MG63 (cell line): Measurements from ENCODE around the gene NUDC. TPM values are rescaled to one million over a fixed set of nuclear protein-coding genes. Genes with fewer than 3 reads are reported as not detected.
"Not testable (repeated sequence)": the region's sequence is repeated elsewhere in the genome, so short reads cannot be mapped to it uniquely, and the experiment has no call there.

ENCODE experiments used
- DNase-seq: peaks from one replicate; pipeline ENCODE4 v3.0.0-alpha.2; 2020
- H3K27me3 ChIP-seq: fragments of 250-450 bp; sonication (Bioruptor Pico); 2 replicates; pipeline ENCODE4 v1.5.1; 2020; ENCODE audit warnings: mild to moderate bottlenecking, moderate library complexity
- H3K36me3 ChIP-seq: fragments of 250-450 bp; sonication (Bioruptor Pico); 2 replicates; pipeline ENCODE4 v1.5.1; 2020; ENCODE audit warnings: mild to moderate bottlenecking, moderate library complexity
- H3K4me3 ChIP-seq: fragments of 250-450 bp; sonication (Bioruptor Pico); 2 replicates; pipeline ENCODE4 v1.5.1; 2020; ENCODE audit warnings: mild to moderate bottlenecking, moderate library complexity
- H3K9me3 ChIP-seq: fragments of 250-450 bp; sonication (Bioruptor Pico); 2 replicates; pipeline ENCODE4 v1.5.1; 2020; ENCODE audit warnings: mild to moderate bottlenecking, moderate library complexity
- total RNA-seq: library from RNA; depleted of rRNA; stranded (reverse); fragments of >200 nt; shearing (Covaris generic); gene quantifications from 2 replicates; pipeline ENCODE4 v1.2.3, GENCODE V29; 2014; ENCODE audit warnings: low replicate concordance

NUDC gene
- total RNA-seq, 1 experiment from 2014 or later, result 33.9 TPM

- peaks cover 65% of the 10 kb centered on the region for H3K36me3 ChIP-seq
- no peak for DNase-seq
- no peaks in the 10 kb centered on the region for H3K9me3 ChIP-seq
- no peaks in the 10 kb centered on the region for H3K27me3 ChIP-seq
- no peak overlapping the region for H3K4me3 ChIP-seq
Observed at GRCh38 chr1:26938659-26939025, 17.1 kb downstream of the NUDC start.

DNA sequence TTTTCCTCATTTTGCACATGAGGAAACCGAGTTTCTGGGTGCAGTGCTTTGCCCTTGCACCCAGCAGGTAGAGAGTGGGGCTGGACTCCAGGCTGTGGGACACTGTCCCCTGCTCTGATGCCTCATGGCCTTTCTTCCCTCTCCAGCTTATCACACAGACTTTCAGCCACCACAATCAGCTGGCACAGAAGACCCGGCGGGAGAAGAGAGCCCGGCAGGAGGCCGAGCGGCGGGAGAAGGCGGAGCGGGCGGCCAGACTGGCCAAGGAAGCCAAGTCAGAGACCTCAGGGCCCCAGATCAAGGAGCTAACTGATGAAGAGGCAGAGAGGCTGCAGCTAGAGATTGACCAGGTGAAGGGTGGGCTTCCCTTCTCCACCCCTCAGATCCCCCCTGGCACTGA is 19.8 kb downstream of the NUDC start:
- DNase-seq, result no peak
- Histone ChIP-seq H3K4me3 (no peak overlapping the region), H3K36me3 (peaks cover 76% of the 10 kb centered on the region), H3K9me3 (no peaks in the 10 kb centered on the region), H3K27me3 (no peaks in the 10 kb centered on the region)

DNA sequence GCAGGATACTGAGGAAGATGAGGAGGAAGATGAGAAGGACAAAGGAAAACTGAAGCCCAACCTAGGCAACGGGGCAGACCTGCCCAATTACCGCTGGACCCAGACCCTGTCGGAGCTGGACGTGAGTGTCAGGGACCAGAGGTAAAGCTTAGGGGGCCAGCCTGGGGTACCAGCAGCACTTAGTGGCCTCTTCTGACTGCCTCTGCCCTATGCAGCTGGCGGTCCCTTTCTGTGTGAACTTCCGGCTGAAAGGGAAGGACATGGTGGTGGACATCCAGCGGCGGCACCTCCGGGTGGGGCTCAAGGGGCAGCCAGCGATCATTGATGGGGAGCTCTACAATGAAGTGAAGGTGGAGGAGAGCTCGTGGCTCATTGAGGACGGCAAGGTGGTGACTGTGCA is 21.1 kb downstream of the NUDC start:
- DNase-seq, result no peak
- H3K9me3 ChIP-seq, result no peaks in the 10 kb centered on the region
- peaks cover 75% of the 10 kb centered on the region for H3K36me3 ChIP-seq

GRCh38 chr1:26945138-26945537 is 23.6 kb downstream of the NUDC start:
- H3K4me3 ChIP-seq, result no peak overlapping the region
- no peak for DNase-seq
- H3K27me3 ChIP-seq, result no peaks in the 10 kb centered on the region
- H3K9me3 ChIP-seq, result no peaks in the 10 kb centered on the region
- peaks cover 62% of the 10 kb centered on the region for H3K36me3 ChIP-seq

More for the DNA sequence above, 21.1 kb downstream of the NUDC start:
- Histone ChIP-seq H3K4me3 (no peak overlapping the region), H3K27me3 (no peaks in the 10 kb centered on the region)

DNA sequence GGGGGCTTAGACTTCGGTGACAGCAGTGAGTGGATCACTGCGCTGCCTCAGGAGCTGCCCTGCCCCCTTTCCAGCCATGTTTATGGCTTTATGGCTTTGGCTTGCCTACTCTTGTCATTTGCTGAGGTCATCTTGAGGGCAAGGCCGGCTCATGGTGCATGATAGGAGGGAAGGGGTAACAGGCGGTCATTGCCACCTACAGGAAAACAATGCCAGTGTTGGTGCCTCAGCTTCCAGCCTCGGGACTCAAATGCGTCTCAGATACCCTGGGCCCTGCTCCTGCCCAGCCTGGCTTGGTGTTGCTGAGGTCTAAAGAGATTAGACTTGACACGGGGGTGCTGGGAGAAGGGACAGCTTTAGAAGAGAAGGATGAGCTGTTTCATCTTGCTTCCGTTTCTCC is 24.2 kb downstream of the NUDC start:
- H3K9me3 ChIP-seq, result no peaks in the 10 kb centered on the region
- peaks cover 62% of the 10 kb centered on the region for H3K36me3 ChIP-seq
- no peak for DNase-seq
- no peak overlapping the region for H3K4me3 ChIP-seq
- H3K27me3 ChIP-seq, result no peaks in the 10 kb centered on the region

- H3K27me3 ChIP-seq, result no peaks in the 10 kb centered on the region
- H3K36me3 ChIP-seq, result peaks cover 60% of the 10 kb centered on the region
Observed at GRCh38 chr1:26946270-26946669, 24.7 kb downstream of the NUDC start.

DNA sequence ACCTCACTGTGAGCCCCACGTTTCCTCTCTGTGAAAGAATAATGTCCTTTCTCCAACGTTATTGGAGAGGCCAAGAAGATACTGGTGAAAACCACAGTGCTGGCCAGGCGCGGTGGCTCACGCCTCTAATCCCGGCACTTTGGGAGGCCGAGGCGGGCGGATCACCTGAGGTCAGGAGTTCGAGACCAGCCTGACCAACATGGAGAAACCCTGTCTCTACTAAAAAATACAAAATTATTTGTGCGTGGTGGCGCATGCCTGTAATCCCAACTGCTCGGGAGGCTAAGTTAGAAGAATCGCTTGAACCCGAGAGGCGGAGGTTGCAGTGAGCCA is 27.1 kb downstream of the NUDC start:
- not testable (repeated sequence) for H3K4me3 ChIP-seq, H3K27me3 ChIP-seq, DNase-seq, H3K9me3 ChIP-seq
- H3K36me3 ChIP-seq, result peaks cover 36% of the 10 kb centered on the region

More at GRCh38 chr1:26946270-26946669, 24.7 kb downstream of the NUDC start:
- Histone ChIP-seq H3K9me3 (no peaks in the 10 kb centered on the region), H3K4me3 (no peak overlapping the region)
- DNase-seq, result no peak

DNA sequence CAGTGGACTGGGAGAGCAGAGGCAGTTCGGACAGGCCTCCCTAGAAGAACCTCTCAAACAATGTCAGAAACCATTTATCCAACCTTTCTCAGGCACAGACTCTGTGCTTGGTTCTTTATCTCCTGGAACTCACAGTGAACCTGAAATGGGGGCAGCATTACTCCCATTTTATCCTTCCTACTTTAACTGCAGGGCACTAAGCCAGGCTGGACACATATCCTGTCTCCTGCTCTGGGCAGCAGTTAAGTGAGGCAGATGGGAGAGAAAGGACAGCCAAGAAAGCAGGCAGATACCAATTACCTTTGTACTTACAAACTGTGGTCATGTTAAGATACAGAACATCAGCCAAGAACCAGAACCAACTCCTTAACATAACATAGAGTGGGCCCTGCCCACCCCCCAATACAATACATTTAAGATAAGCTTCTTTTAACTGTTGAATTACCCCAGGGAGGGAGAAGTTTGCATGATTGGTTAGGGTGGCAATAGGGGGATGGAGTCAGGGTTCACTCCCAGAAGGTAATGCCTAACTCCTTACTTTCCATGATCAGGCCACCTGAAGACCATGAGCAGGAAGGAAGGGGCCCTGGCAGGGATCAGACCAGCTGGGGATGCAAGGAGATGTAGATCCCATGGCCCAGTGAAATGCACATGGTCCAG is 27.9 kb downstream of the NUDC start:
- no peak overlapping the region for H3K4me3 ChIP-seq
- DNase-seq, result peak; percentile 36
- H3K9me3 ChIP-seq, result no peaks in the 10 kb centered on the region
- H3K36me3 ChIP-seq, result peaks cover 31% of the 10 kb centered on the region
- H3K27me3 ChIP-seq, result no peaks in the 10 kb centered on the region

DNA sequence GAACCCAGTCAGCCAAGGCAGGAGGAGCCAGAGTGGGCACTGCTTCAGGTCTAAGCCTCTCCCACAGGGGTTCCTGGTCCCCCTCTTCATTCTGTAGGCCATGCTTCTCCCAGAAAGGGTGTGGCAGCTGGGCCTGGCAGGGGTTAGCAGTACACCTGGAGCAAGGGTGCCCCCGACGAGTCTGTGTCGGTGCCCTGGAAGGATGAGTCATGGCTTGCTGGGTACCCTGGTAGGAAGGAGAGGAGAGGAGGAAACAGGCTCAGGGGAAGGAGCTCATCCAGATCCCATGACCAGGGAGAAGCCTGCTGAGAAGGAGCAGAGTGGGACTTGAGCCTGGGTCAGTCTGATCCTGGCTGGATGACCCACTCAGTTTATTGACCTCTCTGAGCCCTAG is 28.4 kb downstream of the NUDC start:
- Histone ChIP-seq H3K36me3 (peaks cover 25% of the 10 kb centered on the region), H3K27me3 (no peaks in the 10 kb centered on the region), H3K4me3 (no peak overlapping the region), H3K9me3 (no peaks in the 10 kb centered on the region)
- peak; percentile 32 for DNase-seq

DNA sequence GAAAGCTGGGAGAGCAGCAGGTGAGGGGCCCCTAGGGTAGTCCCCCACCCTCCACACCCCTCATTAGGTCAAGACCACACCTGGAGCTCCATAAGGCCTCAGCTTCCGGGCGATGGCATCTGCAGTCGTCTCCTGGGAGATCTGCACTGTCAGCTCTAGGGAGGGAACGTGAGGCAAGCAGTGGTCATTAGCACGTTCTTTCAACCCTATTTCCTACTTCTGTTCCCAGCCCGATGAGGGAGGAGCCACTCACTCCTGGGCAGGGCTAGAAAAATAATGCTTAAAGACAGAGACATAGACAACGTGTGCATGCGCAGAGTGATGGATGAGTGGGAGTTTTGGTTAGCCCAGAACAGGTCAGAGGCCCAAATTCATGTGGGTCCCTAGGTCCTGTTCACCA is 29.1 kb downstream of the NUDC start:
- Histone ChIP-seq H3K9me3 (no peaks in the 10 kb centered on the region), H3K27me3 (no peaks in the 10 kb centered on the region), H3K36me3 (peaks cover 19% of the 10 kb centered on the region), H3K4me3 (no peak overlapping the region)
- DNase-seq, result no peak

DNA sequence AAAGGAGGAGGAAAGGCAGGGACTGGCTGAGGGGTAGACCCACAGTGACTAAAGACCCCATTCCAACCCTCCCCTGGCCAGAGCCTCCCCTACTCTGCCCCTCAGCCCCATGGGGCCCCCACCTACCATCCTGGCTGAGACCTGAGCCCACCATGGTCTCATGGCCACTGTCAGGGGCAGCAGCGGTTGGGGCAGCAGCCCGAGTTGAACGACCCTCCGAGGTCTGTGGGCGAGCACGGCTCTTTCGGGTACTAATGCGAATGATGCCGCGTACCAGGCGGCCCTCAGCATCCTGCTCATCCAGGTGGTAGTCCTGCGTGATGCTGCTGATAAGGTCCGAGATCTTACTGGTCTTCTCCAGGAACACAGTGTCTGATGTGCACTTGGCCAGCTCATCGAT is 29.7 kb downstream of the NUDC start:
- H3K4me3 ChIP-seq, result no peak overlapping the region
- H3K36me3 ChIP-seq, result peaks cover 12% of the 10 kb centered on the region
- no peak for DNase-seq
- H3K27me3 ChIP-seq, result no peaks in the 10 kb centered on the region
- H3K9me3 ChIP-seq, result no peaks in the 10 kb centered on the region

DNA sequence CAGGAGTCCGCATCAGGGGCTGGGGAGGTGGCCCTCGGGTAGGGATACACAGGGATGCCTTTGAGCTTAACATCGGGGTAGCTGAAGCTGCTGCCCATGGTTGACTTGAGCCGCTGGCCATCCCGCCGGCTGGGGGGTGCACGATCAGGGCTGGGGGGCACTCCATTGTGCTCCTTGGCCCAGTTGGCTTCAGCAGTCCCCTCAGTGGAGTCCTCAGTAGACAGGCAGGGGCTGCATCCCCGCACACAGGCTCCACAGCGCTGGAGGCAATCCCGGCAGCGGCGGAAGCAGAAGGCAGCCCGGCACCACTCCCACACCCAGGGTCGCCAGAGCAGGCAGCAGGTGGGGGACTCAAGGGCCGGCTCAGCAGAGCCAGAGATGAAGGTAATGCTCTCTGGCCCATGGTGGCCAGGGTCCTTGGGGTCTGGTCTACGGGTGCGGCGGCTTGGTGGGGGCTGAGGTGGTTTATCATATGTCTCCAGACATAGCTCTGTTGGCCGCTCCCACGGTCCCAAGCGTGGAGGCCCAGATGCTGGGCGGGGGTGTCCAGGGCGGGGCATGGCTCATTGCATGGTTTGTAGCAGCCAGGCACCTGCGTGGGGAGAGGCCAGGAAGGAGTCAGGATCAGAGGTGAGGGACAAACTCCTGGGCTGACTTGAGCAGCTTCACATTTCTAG is 30.4 kb downstream of the NUDC start:
- Histone ChIP-seq H3K9me3 (no peaks in the 10 kb centered on the region), H3K27me3 (no peaks in the 10 kb centered on the region), H3K4me3 (no peak overlapping the region), H3K36me3 (peaks cover 5% of the 10 kb centered on the region)
- DNase-seq, result no peak

DNA sequence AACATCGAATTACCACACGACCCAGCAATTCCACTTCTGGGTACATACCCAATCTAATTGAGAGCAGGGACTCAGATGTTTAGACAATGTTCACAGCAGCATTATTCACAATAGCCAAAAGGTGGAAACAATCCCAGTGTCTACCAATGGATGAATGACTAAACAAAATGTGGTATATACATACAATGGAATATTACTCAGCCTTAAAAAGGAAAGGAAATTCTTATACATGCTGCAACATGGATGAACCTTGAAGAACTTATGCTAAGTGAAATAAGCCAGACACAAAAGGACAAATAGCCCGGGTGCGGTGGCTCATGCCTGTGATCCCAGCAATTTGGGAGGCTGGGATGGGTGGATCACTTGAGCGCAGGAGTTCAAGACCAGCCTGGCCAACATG is 31.8 kb downstream of the NUDC start:
- H3K36me3 ChIP-seq, result no peaks in the 10 kb centered on the region; the same call in 1 of the 2 replicates
- H3K4me3 ChIP-seq, result no peak overlapping the region
- H3K27me3 ChIP-seq, result no peaks in the 10 kb centered on the region
- no peaks in the 10 kb centered on the region for H3K9me3 ChIP-seq
- no peak for DNase-seq

- Histone ChIP-seq H3K36me3 (no peaks in the 10 kb centered on the region), H3K4me3 (no peak overlapping the region), H3K9me3 (no peaks in the 10 kb centered on the region), H3K27me3 (no peaks in the 10 kb centered on the region)
- DNase-seq, result no peak
Observed at GRCh38 chr1:26956321-26956720, 34.8 kb downstream of the NUDC start.

DNA sequence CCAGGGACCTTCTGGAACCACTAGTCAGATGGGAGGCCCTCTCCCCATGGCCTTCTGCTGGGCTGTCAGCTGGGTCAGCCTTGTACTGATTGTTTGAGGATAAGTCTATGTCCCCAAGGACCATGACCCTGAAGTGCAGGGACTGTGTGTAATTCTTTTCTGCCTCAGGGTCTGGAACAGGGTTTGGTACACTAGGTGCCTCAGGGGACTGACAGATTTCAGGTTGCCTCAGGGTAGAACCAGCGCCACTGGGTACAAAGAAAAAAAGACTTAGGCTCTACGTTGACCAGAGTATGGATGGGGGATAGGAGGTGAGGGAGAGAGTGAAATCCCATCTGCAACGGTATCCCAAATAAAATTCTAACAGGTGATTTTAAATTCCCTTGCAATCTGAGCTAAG is 35.8 kb downstream of the NUDC start:
- Histone ChIP-seq H3K27me3 (no peaks in the 10 kb centered on the region), H3K4me3 (no peak overlapping the region), H3K36me3 (no peaks in the 10 kb centered on the region), H3K9me3 (no peaks in the 10 kb centered on the region)
- no peak for DNase-seq

- no peak for DNase-seq
- Histone ChIP-seq H3K4me3 (no peak overlapping the region), H3K36me3 (no peaks in the 10 kb centered on the region), H3K27me3 (no peaks in the 10 kb centered on the region), H3K9me3 (no peaks in the 10 kb centered on the region)
Observed at GRCh38 chr1:26959270-26959669, 37.7 kb downstream of the NUDC start.

- Histone ChIP-seq H3K9me3 (no peaks in the 10 kb centered on the region), H3K4me3 (no peak within 1 kb of the TSS), H3K27me3 (no peaks in the 10 kb centered on the region), H3K36me3 (no peaks in the 10 kb centered on the region)
- no peak for DNase-seq
Observed at GRCh38 chr1:26959722-26960624, 38.4 kb downstream of the NUDC start, which contains the start of gene KDF1. TSS of gene KDF1 (minus strand) at chr1:26960468. CDS start at chr1:26952380, 8,088 bp downstream.
